Hepatocyte (in vitro differentiated cells): Measurements from ENCODE around the gene OSBPL7.

ENCODE experiments used
- CTCF ChIP-seq: fragments of 200-600 bp; sonication (generic); IDR thresholded peaks from 2 replicates; pipeline ENCODE4 v1.5.1; 2016; ENCODE audit warnings: antibody characterized with exemption, mild to moderate bottlenecking; ENCODE audit not compliant: poor library complexity
- EZH2 ChIP-seq: fragments of 200-600 bp; sonication (generic); IDR thresholded peaks from 2 replicates; pipeline ENCODE4 v1.6.1; 2016; ENCODE audit warnings: antibody characterized with exemption, mild to moderate bottlenecking, borderline replicate concordance
- EZH2phosphoT487 ChIP-seq: fragments of 200-600 bp; sonication (generic); IDR thresholded peaks from one replicate; pipeline ENCODE4 v1.6.1; 2018; ENCODE audit warnings: antibody characterized with exemption, mild to moderate bottlenecking, low read depth, moderate library complexity; ENCODE audit not compliant: unreplicated experiment, severe bottlenecking

DNA sequence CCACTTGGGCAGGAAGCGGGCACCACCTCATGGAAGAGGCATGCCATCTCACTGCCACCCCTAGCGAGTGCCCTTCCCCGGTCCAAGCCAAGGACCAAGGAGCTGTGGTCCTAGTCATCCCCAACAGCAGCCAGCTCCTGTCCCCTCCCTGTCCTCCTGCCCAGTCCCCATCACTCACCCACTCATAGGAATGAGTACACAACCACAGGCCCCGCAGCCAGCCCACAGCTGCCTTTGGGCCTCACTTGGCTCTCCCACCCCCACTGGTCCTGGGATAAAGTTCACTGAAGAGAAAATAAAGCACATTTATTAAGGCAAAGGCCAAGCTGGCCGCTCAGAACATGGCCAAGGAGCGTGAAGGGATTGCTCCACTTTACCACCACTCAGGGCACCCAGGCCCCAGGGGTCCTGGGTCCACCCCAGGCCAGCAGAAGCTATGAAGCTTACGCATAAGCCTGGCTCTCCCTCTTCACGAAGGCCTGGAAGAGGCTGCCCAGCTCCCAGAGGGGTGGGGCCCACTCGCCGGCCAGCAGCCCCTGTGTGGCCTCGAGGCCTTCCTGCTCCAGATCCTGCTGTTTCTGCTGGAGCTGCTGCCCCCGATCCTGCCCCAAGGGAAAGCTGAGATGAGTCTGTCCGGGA, 15.9 kb upstream of the OSBPL7 start:
- no peak for TF ChIP-seq CTCF
- no peak for TF ChIP-seq EZH2
- TF ChIP-seq EZH2phosphoT487: no peak
